ENCODE data around the gene MPZ. TPM values are rescaled to one million over a fixed set of nuclear protein-coding genes. Genes with fewer than 3 reads are reported as not detected.

The MPZ gene
- total and polyA plus RNA-seq, 10 of the 15 experiments (the other 5 are each of a cell fraction or from before 2014, with no cell fraction given), result 0.09 to 6.9 (median 4.7) TPM

- TF ChIP-seq ELK1 (IDR thresholded peaks at IDR 0.05; ENCODE audit: low read depth, low read length) (peak; percentile 68; the same call in 1 of the 2 replicates), JUNB (IDR thresholded peaks at IDR 0.05) (no peak), NRF1 (conservative IDR thresholded peaks at IDR 0.05; ENCODE audit: low read depth, low read length) (no peak), PKNOX1 (IDR thresholded peaks at IDR 0.05) (peak; percentile 53; the same call in 1 of the 2 replicates), USF1 (IDR thresholded peaks at IDR 0.05; ENCODE audit: borderline replicate concordance, extremely low read length, insufficient read depth, low read depth, low read length) (peak; percentile 81), ASH2L (IDR thresholded peaks at IDR 0.05; ENCODE audit: borderline replicate concordance, low read depth) (no peak), CUX1 (IDR thresholded peaks at IDR 0.05; ENCODE audit: insufficient replicate concordance, low read depth, low read length) (no peak), NFYB (IDR thresholded peaks at IDR 0.05; ENCODE audit: insufficient read depth, low read depth, low read length) (no peak), PBX3 (IDR thresholded peaks at IDR 0.05; ENCODE audit: insufficient replicate concordance, low read depth, low read length) (no peak), IKZF1 (conservative IDR thresholded peaks at IDR 0.05) (peak; percentile 16; the same call in 1 of the 2 replicates), ZBTB40 (IDR thresholded peaks at IDR 0.05; ENCODE audit: borderline replicate concordance) (peak; percentile 88), NR2C1 (IDR thresholded peaks at IDR 0.05) (peak; percentile 72), CHD1 (IDR thresholded peaks at IDR 0.05; ENCODE audit: low read depth, low read length) (no peak), SMARCA5 (IDR thresholded peaks at IDR 0.05) (no peak)
Observed at GRCh38 chr1:161314201-161314981, 4.6 kb upstream of the MPZ start, which contains the start of gene SDHC (continued).
